GM18505 (cell line): Measurements from ENCODE around the gene TRIM62.

Experiments used
- ATAC-seq: cut with Tn5 transposase; IDR thresholded peaks from one replicate; pipeline ENCODE4 v1.9.1; 2021; ENCODE audit not compliant: unreplicated experiment
- POLR2A ChIP-seq: IDR thresholded peaks from 4 replicates; pipeline ENCODE4 v1.6.1; 2011; ENCODE audit warnings: borderline replicate concordance; ENCODE audit not compliant: insufficient read depth, insufficient read length; ENCODE audit errors: extremely low read depth

The TRIM62 gene

DNA sequence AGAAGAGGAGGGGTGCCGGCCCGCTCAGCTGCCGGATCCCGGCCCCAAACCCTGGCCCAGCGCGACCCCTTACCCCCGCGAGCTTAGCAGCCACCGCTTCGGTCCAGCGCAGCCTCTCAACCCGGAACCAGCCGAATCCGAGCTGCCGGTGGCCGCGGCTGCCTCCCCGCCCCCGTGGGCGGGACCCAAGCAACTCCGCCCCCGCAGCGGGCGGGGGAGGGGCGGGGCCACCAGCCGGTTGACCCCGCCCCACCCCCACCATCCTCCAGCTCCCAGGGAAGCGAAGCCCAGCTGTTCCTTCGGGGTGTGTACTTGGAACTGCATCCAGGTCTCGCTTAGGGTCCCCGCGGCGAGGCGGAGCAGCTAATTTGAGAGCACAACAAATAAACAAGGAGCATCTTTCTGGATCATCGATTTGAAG is at the start of gene TRIM62:
TSS of gene TRIM62 (minus strand) at position 123 of the 421 bp plus-strand sequence. CDS start 611 bp downstream, outside the sequence.
- TF ChIP-seq POLR2A: peak; percentile 64
- peak; percentile 57 for ATAC-seq

GRCh38 chr1:33231166-33231565 is 49.3 kb upstream of the TRIM62 start:
- ATAC-seq: no peak
- TF ChIP-seq POLR2A: no peak

GRCh38 chr1:33228935-33229487 is 47.2 kb upstream of the TRIM62 start:
- no peak for ATAC-seq
- TF ChIP-seq POLR2A: no peak

GRCh38 chr1:33225586-33225985 is 43.7 kb upstream of the TRIM62 start:
- no peak for TF ChIP-seq POLR2A
- ATAC-seq: no peak

GRCh38 chr1:33224166-33224707 is 42.4 kb upstream of the TRIM62 start:
- TF ChIP-seq POLR2A: no peak

GRCh38 chr1:33222381-33222780 is 40.5 kb upstream of the TRIM62 start:
- no peak for ATAC-seq
- no peak for TF ChIP-seq POLR2A

More at GRCh38 chr1:33224166-33224707, 42.4 kb upstream of the TRIM62 start:
- ATAC-seq: no peak

- no peak for TF ChIP-seq POLR2A
- ATAC-seq: no peak
Measured at GRCh38 chr1:33221385-33221758, 39.5 kb upstream of the TRIM62 start.

- no peak for TF ChIP-seq POLR2A
Measured at GRCh38 chr1:33220676-33221384, 39.0 kb upstream of the TRIM62 start.

DNA sequence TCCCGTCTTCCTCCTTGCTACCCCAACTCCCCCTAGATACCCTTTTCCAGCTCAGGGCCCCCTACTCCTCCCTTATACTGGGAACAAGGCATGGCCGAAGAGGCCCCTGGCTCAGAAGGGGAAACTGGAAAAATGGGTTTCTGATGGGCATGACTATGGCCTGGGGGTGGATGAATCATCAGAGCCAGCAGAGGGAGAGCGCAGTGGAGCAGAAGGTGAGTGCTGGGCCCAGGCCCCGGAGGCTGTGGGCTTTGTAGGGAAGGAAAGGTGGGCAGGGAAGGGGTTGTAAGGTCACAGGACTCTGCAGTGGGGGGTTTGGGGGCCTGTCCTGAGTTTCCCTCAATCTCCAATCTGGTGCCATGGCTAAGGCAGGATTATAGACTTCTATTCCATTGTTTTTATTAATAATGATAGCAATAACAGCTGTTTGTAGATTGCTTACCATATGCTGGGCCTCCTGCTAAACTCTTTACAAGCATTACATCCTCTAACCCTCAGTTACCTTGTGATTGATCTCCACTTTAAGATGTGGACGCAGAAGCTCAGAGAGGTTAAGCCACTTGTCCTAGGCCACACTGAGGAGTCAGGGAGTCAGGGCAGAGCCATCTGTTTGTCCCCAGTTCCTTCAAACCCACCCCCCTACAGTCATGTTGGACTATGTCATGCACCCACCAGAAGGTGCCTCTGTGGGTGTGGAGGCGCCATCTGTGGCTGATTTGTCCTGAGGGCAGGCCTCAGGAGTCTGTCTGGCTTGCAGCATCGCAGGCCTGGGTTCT is 38.2 kb upstream of the TRIM62 start:
- ATAC-seq: no peak
- no peak for TF ChIP-seq POLR2A

More at GRCh38 chr1:33220676-33221384, 39.0 kb upstream of the TRIM62 start:
- ATAC-seq: no peak

DNA sequence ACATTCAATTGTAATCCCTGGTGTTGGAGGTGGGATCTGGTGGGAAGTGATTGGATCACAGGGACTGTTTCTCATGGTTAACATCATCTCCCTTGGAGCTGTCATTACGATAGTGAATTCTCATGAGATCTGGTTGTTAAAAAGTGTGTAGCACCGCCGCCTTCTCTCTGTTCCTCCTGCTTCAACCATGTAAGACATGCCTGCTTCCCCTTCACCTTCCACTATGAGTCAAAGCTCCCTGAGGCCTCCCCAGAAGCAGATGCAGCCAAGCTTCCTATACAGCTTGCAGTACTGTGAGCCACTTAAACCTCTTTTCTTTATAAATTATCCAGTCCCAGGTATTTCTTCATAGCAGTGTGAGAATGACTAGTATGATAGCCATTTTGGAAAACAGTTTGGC is 30.1 kb upstream of the TRIM62 start:
- no peak for ATAC-seq
- no peak for TF ChIP-seq POLR2A

DNA sequence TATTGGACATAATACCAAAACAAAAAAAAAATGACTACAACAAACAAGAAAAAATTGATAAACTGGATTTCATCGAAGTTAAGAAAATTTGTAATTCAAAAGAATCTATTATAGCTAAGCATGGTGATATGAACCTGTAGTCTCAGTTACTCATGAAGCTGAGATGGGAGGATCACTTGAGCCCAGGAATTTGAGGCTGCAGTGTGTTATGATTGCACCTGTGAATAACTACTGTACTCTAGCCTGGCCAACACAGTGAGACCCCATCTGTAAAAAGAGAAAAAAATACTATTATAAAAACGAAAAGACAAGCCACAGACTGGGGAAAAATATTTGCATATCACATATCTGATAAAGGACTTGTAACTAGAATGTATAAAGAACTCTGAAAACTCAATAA is 24.5 kb upstream of the TRIM62 start:
- no peak for TF ChIP-seq POLR2A
- ATAC-seq: no peak

- no peak for TF ChIP-seq POLR2A
- no peak for ATAC-seq
Measured at GRCh38 chr1:33195556-33195955, 13.7 kb upstream of the TRIM62 start.

- no peak for ATAC-seq
- TF ChIP-seq POLR2A: no peak
Measured at GRCh38 chr1:33191731-33192275, 10.0 kb upstream of the TRIM62 start.
